ENCODE measurements around the gene HBS1L.

Gene HBS1L

DNA sequence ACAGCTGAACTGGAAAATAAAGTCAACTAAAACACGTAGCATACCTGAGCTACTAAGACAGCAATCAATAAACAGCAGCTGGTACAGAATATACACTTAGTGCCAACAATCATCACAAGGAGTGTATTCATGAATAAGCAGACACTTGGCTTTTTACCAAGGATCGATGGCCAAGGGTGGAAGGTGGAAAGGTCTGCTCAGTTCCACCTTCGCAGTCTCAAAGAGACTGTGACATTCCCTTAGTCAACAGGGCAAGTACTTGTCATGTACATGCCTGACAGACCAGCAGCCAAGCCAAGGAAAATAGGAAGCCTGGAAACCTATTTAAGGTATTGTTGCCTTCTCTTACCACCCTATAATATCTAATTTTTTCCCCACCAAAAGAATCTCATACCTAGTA lies 21.4 kb downstream of the HBS1L start:
- no peak for DNase-seq

DNA sequence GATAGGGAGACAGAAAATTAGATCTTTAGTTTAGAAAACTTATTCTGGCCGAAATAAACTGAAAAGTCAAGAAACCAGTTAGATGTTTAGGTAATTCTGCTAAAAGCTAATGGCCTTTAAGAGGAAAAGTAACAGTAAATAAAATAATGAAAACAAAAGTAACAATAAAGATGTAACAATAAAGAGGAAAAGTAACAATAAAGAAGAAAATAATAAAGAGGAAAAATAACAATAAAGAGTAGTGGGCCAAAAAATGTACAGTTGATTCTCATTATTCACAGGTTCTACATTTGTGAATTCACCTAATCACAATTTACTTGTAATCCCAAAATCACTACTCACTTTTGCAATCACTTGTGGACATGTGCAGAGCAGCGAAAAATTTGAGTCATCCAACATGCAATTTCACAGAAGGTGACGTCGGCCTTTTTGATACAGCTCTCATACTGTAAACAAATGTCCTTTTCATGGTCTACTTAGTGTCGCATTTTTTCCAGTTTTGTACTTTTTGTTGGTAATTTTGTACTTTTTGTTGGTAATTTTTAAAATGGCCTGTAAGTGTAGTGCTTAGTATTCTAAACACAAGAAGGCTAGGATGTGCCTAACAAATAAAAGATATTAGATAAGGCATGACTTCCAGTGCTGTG lies 24.0 kb downstream of the HBS1L start:
- DNase-seq = no peak

DNA sequence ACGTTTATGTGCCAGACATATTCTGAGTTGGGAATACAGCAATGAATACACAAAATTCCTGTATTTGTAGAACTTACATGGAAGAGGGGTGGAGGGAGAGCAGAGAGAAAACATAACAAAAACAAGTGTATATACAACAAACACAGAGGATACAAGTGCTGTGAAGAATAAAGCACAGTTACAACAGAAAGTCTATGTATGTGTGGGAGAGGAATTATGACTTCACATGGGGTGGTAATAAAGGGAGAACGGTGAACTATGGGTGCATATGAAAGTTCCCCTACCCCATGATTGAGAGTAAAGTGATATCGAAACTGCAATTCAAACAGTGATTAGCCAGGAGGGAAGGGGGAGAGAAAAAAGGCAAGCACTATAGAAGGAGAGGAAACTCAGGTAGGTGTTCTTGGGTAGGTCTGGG lies 24.6 kb downstream of the HBS1L start:
- DNase-seq = no peak

DNA sequence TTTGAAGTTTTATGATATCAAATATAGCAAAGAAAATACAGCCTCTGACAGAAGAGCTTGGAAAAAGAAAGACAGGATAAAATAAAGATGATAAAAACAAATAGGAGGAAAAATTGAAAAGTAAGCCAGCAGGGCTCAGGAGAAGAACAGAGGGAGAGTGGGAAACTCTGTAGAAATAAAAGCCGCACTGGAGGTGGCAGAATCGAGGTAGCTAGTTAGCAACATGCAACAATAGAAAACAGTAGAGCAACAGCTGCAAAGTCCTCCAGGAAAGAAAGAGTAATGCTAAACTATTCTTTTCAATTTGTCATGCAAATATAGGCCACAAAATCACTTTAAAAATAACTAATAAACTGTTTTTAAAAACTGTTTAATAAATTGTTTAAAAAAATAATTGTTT lies 28.8 kb downstream of the HBS1L start:
- no peak for DNase-seq

DNA sequence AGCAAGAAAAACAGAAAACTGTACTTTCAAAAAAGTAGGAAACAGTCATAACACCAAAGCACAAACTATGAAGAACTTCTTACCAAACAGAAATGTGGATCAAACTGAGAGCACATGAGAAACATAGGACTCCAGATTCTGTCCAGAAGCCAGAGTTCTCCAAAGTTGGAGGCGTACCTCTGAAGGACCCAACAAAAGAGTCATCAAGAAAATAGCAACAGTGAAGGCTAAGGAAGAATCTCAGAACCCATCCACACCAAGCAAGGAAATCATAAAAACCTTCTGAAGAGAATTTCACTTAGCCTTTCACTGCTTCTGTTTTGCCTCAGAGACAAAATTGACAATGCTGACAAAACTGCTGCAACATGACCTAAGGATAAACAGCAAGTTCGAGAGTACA lies 29.4 kb downstream of the HBS1L start:
- no peak for DNase-seq

DNA sequence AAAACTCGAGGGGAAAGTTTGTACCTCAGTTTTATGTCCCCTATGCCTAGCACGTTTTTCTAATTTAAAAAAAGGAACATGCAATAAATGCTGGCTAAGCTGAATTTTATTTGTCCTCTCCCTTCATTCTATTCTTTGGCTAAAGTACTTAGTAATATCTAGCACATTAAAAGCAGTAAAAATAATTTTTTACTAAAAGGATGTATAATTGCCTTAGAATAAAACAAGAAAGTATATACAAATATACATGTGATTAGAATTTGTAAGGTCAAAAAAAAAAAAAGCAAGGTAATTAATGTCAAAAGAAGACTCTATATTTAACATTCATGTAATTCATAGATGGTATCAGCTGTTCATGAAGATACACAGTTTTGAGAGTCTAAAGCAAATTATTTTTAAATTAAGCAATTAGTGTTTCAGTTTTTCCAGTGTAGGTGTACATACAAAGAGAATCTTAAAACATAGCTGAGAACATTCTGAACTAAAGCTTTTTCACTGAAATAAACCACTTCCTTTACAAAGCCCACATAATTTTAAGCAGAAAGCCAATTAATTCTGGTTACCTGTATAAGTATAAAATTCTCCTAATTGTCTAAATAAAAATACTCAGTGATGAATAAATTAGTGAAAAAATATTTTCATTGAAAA lies 32.4 kb downstream of the HBS1L start:
- no peak for DNase-seq

DNA sequence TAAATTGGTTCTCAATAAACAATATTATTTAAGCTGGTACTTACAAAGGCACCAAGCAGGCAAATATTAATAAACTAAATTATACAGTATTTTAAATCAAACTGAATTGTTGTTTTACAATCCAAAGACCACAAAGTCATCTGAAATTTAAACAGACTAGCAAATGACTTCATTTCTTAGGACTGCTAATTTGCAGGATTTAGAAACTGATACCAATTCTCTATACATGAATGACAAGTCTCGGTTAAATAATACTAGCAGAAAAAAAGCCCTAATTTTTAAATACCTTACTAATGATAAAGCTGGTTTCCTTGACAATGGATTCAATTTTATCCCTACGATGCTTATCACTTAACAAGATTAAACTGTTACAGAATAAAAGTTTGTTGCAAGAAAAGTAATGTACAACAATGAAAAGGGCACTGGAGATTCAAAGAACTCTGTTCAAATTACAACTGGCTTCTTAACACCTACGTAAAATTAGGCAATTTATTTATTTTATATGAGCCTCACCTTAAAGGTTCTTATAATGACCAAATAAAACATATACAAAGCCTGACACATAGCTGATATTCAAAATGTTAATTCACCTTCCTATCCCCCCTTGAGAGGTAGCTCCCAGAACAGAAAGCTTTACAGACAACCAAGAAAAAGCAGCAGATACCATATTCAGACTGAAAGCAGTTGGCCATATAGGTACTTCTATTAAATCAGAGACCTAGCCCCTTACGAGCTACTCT lies 33.1 kb downstream of the HBS1L start:
- DNase-seq = no peak

DNA sequence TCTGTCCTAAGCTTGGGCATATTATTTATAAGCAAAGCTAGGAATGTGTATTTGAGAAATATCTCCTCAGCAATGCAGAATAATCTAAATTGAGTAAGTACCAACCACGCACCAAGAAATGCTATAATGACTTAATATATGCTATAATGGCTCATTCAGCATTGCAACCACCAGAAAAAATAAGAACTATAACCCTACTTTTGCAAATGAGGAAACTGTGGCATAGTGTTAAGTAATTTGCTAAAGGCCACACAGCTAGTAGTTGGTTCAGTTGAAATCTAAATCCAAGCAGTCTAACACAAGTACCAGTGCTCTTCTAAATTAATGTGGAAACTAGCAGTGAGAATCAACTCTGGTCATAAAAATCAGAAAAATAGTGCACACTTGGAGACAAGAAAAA lies 35.7 kb downstream of the HBS1L start:
- DNase-seq = no peak

DNA sequence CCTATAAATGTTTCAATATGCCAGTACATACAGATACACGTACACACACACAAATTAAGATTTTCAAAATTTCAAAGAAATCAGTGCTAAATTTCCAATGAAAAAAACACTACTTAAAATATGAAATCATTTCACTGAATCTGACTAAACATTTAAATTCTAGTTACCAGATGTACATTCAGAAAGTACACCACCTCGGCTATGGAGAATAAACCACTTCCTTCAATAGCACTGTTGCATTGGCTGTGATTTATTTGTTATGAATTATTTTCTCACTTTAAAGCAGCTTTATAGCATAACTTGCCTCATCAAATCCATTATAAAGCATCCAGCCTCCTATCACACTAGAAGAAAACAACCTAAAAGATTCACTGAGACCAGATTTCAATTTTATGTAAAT lies 36.6 kb downstream of the HBS1L start:
- no peak for DNase-seq

DNA sequence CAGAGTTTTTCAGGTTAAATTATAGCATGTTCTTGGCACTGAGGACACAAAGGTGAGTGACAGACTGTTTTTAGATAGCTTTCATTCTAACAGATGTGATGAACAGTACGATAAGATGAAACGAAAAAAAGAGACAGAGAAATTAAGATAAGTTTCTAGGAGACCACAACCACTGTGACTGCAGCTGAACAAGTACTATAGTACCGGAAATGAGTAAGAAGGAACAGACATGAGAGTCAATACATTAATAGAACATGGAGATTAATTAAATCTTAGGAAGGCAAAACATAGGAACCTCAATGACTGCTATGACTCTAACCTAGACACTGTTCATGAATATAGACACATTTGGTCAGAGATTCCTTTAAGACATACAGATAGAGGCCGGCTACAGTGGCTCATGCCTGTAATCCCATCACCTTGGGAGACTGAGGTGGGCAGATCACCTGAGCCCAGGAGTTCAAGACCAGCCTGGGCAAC lies 40.2 kb downstream of the HBS1L start:
- DNase-seq = no peak

DNA sequence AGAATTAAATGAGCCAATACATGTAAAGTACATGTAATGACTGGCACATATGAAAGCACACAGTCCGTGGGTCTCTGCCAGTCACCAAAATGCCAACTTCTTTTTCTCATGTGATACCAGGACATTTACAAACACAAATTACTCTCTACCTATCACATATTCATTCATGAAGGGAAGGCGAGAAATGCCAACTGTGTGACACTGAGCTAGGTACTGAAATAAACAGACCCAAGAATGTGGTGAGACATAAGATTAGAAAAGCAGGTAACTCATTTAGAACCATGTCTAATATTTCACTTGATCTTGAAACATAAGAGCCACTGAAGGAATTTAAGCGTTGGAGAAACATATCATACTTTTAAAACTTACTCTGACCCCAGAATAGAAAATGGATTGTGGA lies 41.4 kb downstream of the HBS1L start:
- DNase-seq = no peak

DNA sequence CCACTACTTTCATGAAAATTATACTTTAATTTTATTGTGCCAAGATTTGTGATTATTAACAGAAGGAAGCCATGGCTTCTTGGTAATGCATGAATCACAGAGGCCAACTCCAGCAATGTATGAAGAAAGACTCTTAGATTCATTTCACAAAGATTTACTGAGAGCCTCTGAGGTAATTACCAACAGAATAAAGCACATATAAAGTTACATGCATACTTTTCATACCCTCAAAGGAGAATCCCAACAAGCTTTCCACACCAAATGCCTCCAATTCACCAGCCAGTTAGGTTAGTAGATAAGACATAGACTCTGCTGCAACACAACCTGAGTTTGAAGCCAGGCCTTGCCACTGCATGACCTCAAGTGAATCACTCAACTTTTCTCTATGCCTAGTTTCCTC lies 41.9 kb downstream of the HBS1L start:
- DNase-seq = no peak

DNA sequence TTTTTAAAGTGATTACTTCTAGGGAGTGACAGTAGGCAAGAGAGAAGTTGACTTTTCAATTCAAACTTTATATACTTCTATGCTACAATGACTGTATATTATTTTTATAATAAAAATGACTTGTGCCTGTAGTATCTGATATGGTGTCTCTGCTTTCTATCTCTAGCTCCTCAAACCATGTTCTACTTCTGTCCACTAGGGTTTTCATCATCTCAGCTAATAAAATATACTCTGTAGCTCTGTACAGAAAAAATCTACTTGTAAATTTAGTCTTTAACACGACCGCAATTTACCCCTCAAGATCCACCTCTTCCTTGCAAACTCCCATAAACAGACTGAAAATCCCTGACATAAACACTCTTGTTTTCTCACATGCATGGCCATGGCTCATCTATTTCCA lies 42.3 kb downstream of the HBS1L start:
- no peak for DNase-seq

DNA sequence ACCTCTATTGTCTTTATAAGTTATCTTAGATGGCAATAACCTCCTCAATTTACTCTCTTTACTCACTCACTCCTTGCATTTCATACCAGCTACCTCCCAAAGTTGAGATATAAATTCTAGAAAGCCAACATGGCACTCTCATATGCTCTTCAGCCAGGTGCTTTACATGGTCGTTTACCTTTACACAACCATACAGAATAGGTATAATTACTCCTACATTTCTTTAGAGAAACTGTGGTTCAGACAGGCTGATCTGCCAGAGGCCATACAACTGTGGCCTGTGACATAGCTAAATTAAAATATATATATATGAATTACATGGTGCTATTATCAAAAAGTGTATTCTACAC lies 45.7 kb downstream of the HBS1L start:
- no peak for DNase-seq

DNA sequence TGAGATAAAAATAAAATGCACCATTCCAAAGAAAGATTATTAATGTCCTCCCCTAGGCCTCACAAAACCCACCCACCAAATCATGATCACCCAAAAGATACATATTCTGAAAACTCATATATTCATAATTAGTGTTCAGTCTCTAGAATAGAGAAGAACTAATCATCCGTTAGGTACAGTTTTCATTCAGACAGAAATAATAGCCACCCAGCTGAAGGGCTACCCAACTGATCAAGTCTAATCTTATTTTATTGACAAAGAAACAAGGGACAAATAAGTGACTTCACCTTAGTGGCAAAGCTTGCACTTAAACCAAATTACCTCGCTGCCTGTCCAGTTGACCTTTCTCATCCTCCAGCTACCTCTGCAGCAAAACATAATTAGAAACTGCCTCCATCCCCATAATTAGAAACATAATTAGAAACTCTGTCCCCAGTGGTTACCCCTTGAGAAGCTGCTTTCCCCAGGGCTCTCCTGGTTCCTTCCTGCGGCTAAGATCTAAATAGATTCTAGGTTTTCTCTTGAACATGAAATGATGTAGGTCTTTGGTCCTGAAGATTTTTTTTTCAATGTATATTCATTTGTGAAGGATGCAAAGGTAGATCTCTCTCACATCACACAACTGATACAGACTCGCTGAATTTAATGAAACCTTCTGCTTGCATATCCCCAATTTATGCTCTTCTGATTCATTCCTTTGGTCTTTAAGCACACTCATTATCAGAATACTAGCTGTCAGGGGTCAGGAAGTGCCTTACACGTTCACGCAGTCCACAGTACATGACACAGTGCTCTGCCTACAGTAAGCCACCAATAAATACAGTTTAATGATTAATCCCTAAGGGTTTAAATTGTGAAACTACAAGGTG lies 46.3 kb downstream of the HBS1L start:
- DNase-seq = no peak

DNA sequence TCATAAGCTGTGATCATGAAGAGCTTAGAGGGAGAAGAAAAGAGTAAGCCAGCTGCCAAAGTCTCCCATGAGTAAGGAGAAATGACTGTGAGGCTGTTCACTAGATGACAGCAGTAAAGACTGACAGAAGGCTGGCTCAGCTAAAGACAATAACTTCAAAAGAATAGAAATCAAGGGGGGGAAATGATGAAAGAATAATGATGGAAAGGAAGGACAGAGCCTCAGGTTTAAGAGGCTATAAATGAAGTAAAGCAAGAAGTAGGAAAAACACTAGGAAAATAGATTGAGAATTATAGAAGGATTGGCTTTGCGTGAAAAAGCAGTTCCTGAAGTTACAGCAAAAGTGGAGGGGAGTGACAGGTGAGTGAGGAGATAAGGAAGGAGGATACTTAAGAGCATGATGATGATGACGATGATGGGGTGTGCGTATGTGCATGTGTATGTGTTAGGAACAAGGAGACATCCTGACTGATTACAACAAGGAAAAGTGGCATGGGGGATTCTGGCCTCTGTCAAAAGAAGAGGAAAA lies 48.2 kb downstream of the HBS1L start:
- DNase-seq = no peak

DNA sequence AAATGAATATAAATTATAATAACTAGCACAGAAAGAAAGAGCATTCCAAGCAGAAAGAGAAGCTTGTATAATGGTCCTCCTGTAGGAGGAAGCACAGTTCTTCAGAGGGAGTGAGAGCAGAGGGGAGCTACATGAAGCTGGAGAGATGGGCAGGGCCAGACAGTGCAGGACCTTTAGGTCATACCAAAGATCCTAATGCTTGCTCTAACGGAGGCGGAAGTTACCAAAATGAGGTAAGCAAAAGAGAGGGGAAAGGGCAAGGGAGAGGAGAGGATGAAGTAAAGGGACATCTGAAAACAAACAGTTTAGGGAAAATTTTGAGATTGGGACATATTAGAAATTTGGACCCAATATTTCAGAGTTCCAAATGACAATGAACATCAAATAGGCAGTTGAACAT lies 50.2 kb downstream of the HBS1L start:
- no peak for DNase-seq

DNA sequence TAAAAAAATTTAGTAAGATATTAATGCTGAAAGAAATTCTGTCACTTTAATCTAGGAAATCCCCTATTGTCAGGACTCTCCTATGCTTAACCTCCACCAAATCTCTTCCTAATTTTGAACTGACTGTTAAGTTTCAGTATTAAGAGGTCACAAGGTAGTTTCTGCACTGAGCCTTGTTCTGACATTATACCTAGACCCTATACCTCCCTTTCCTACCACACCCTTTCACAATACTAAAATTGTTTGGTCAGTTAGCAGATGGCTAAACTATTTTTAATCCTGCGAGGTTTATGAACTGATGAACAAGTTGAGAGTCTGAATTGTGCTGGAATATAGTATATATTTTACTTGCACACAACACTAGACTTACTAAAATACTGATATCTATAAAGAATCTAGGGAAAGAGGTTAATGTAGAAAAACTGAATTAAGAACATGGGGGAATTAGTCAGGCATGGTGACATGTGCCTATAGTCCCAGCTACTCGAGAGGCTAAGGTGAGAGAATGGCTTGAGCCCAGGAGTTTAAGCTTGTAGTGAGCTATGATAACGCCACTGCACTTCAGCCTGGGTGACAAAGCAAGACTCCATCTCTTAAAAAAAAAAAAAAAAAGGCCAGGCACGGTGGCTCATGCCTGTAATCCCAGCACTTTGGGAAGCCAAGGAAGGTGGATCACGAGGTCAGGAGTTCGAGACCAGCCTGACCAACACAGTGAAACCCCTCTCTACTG lies 51.5 kb downstream of the HBS1L start:
- DNase-seq = no peak

DNA sequence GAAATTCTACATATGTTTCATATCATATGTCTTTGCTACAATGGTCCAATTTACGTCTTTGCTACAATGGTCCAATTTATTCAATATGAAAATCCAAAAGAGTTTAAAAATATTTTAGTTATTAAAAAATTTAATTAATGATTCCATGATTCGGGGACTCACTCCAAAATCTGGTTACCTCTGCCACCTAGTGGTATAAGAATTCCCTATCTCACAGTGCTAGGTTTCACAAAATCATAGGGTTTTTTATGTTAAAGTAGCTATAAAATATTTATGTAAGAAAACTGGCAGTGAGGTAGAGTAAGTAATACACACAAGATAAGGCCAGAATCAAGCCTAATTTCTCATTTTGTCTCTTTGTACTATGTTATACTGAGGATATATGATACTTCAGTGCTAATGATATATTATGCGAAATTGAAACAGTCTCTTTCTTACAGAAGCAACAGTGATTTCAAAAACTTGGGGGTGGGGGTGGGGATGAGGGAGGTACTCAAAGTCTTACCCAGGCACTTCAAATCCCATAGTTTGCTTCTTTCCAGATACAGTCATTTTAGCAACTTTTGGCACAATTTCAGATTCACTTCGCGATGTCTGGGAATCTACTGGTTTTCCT lies 52.3 kb downstream of the HBS1L start:
- DNase-seq = no peak

DNA sequence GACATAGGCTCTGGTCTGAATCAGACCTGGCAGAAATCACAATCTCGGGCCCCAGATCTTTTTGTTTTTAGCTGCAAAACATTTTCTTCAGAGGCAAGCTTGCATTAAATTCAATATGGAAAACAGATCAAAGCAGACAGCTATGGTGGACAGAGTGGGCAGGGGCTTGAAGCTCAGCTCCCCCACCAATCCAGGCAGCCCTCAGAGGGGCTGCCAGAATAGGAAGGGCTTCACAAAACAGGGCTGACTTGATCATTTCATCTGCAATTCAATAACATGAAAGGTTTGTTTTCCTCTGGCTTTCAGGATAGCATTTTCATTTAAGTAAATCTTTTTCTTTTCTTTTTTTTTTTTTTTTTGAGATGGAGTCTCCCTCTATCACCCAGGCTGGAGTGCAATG lies 55.5 kb downstream of the HBS1L start:
- DNase-seq = no peak

DNA sequence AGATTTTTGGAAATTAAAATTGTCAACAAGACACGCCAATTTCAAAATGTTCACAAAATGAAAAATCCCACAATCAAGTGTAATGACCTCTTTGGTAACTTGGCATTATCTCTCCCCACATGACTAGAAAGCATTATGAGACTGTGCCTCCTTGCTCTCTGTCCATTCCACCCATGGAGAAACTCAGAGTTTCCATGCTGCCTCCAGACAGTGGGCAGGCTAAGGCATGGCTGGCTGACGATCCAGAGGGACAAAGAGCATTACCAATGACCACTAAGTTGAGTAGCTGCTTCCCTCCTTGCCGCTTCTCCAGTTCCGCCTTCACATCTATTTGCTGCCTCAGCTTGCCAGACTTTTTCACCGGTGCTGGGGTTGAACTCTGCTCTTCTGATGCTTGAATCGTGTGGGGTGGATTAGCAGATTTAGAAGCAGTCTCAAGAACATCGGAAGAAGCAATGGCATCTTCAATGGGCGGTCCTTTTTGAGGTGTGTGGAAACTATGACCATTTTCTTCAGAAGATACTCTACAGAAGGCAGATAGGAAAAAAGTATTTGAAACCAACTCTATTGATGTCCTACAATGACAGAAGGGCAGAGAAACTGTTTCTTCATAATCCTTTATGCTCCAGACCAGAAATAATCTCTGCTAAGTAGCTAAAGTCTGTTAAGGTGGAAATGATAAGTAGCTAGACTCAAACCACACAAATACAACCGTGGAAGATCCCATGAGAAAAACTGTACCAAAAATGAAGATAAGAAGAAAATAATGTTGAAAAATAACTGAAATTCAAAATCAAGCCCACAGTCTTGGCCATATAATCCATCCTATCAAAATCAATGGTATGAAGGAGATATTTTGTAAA lies 57.3 kb downstream of the HBS1L start:
- DNase-seq = no peak

Measured in hippocampal formation (tissue), 2 donors.